MM.1S (cell line): ENCODE data around the gene TOX2.

ENCODE experiments used
- DNase-seq: peaks from one replicate; pipeline ENCODE4 v3.0.0-alpha.2; 2015
- H2AFZ ChIP-seq: fragments of 300-600 bp; sonication (generic); 2 replicates; pipeline ENCODE4 v1.6.0; 2016; ENCODE audit warnings: antibody characterized with exemption, low read length
- H3F3A ChIP-seq: fragments of 300-600 bp; sonication (generic); 2 replicates; pipeline ENCODE4 v1.6.1; 2016; ENCODE audit warnings: mild to moderate bottlenecking, antibody characterized with exemption, low read length, moderate library complexity, mixed read lengths; ENCODE audit not compliant: insufficient read depth
- H3K27ac ChIP-seq: fragments of 300-600 bp; sonication (generic); 2 replicates; pipeline ENCODE4 v1.5.1; 2016; ENCODE audit warnings: mild to moderate bottlenecking, low read length
- H3K27me3 ChIP-seq: fragments of 300-600 bp; sonication (generic); replicated peaks from 2 replicates; pipeline ENCODE4 v1.6.0; 2016; ENCODE audit warnings: low read length; ENCODE audit not compliant: insufficient read depth
- H3K36me3 ChIP-seq: fragments of 300-600 bp; sonication (generic); replicated peaks from 2 replicates; pipeline ENCODE4 v1.6.1; 2016; ENCODE audit warnings: mild to moderate bottlenecking, low read length, mixed read lengths; ENCODE audit not compliant: insufficient read depth
- H3K4me1 ChIP-seq: fragments of 300-600 bp; sonication (generic); 2 replicates; pipeline ENCODE4 v1.6.1; 2016; ENCODE audit warnings: low read length, mixed read lengths
- H3K4me2 ChIP-seq: fragments of 300-600 bp; sonication (generic); 2 replicates; pipeline ENCODE4 v1.6.0; 2016; ENCODE audit warnings: low read depth, low read length
- H3K4me3 ChIP-seq: fragments of 300-600 bp; sonication (generic); 2 replicates; pipeline ENCODE4 v1.5.1; 2016; ENCODE audit warnings: low read length, mixed read lengths
- H3K79me2 ChIP-seq: fragments of 300-600 bp; sonication (generic); 2 replicates; pipeline ENCODE4 v1.6.1; 2016; ENCODE audit warnings: mixed run types, low read length, mixed read lengths
- H3K9ac ChIP-seq: fragments of 300-600 bp; sonication (generic); 2 replicates; pipeline ENCODE4 v1.6.1; 2016; ENCODE audit warnings: low read length, mixed read lengths
- H3K9me2 ChIP-seq: fragments of 300-600 bp; sonication (generic); replicated peaks from 2 replicates; pipeline ENCODE4 v1.6.1; 2016; ENCODE audit warnings: mild to moderate bottlenecking, low read length, mixed read lengths; ENCODE audit not compliant: insufficient read depth
- H3K9me3 ChIP-seq: fragments of 300-600 bp; sonication (generic); replicated peaks from 2 replicates; pipeline ENCODE4 v1.6.1; 2016; ENCODE audit warnings: mild to moderate bottlenecking, low read length, mixed read lengths; ENCODE audit not compliant: insufficient read depth
- H4K20me1 ChIP-seq: fragments of 300-600 bp; sonication (generic); 2 replicates; pipeline ENCODE4 v1.6.1; 2016; ENCODE audit warnings: mild to moderate bottlenecking, low read length, moderate library complexity, mixed read lengths; ENCODE audit not compliant: insufficient read depth
- EZH2 ChIP-seq: fragments of 300-600 bp; sonication (generic); optimal IDR thresholded peaks from 2 replicates; pipeline ENCODE3; 2017; ENCODE audit warnings: low read depth, mild to moderate bottlenecking, antibody characterized with exemption, low read length, mixed read lengths
- EZH2phosphoT487 ChIP-seq: fragments of 300-600 bp; sonication (generic); IDR thresholded peaks from 2 replicates; pipeline ENCODE4 v1.6.1; 2018; ENCODE audit warnings: antibody characterized with exemption, low read length
- TF ChIP-seq, protein P1 (sequence below): fragments of 300-600 bp; sonication (generic); IDR thresholded peaks from 2 replicates; pipeline ENCODE4 v1.5.1; 2016; ENCODE audit warnings: antibody characterized with exemption, low read length, mixed read lengths

TOX2 gene

DNA sequence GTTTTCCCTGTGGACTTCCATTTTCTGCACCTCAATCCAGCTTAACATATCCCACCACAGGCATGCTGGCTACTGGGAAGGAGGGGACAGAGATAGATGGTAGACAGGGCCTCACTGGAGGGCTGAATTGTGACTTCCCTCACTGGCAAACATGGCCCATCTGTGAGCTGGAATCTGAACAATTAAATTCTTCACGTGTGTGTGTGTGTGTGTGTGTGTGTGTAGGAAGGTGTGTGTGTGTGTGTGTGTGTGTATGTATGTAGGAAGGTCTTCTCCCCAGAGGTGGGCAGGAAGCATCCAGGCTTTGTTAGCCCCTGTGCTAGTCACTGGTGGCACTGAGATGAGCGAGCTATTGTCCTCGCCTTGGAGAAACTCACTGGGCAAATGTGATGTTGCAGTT is 5.4 kb upstream of the TOX2 start:
- TF ChIP-seq, protein P1, sequence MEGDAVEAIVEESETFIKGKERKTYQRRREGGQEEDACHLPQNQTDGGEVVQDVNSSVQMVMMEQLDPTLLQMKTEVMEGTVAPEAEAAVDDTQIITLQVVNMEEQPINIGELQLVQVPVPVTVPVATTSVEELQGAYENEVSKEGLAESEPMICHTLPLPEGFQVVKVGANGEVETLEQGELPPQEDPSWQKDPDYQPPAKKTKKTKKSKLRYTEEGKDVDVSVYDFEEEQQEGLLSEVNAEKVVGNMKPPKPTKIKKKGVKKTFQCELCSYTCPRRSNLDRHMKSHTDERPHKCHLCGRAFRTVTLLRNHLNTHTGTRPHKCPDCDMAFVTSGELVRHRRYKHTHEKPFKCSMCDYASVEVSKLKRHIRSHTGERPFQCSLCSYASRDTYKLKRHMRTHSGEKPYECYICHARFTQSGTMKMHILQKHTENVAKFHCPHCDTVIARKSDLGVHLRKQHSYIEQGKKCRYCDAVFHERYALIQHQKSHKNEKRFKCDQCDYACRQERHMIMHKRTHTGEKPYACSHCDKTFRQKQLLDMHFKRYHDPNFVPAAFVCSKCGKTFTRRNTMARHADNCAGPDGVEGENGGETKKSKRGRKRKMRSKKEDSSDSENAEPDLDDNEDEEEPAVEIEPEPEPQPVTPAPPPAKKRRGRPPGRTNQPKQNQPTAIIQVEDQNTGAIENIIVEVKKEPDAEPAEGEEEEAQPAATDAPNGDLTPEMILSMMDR: no peak
- no peak for TF ChIP-seq EZH2phosphoT487
- TF ChIP-seq EZH2: no peak
- H3F3A ChIP-seq: no peaks in the 10 kb centered on the region
- H3K4me1 ChIP-seq: peaks cover 12% of the 10 kb centered on the region
- H3K27me3 ChIP-seq: no peaks in the 10 kb centered on the region
- H3K9ac ChIP-seq: no peak overlapping the region
- no peaks in the 10 kb centered on the region for H3K36me3 ChIP-seq
- no peak overlapping the region for H3K4me3 ChIP-seq
- no peak overlapping the region for H3K27ac ChIP-seq
- no peak overlapping the region for H2AFZ ChIP-seq
- H3K79me2 ChIP-seq: no peaks in the 10 kb centered on the region
- H3K4me2 ChIP-seq: no peak overlapping the region
- DNase-seq: no peak
- no peaks in the 10 kb centered on the region for H3K9me2 ChIP-seq
- H4K20me1 ChIP-seq: no peaks in the 10 kb centered on the region
- H3K9me3 ChIP-seq: no peaks in the 10 kb centered on the region

DNA sequence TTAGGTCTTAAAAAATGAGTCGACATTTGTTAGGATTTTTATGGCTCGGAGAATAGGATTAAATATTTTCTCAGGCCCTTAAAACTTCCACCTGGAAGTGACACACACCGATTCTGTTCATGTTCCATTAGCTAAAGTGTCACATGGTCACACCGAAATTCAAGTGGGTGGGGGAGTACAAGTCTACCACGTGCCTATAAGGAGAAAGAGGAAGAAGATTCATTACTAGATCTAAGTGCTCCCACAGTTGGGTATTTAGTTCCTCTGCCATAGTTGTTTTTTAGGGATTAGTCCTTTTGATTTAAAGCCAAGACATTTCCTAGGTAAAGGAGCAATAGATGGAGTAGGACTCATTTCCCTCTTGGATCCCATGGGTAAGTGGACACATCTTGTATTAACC is 4.9 kb upstream of the TOX2 start:
- Histone ChIP-seq H3K9ac (no peak overlapping the region), H3K36me3 (no peaks in the 10 kb centered on the region), H4K20me1 (no peaks in the 10 kb centered on the region), H3K9me2 (no peaks in the 10 kb centered on the region), H3K9me3 (no peaks in the 10 kb centered on the region), H3K4me2 (no peak overlapping the region), H3F3A (no peaks in the 10 kb centered on the region), H3K79me2 (no peaks in the 10 kb centered on the region), H3K4me3 (no peak overlapping the region), H3K27me3 (no peaks in the 10 kb centered on the region), H3K4me1 (peaks cover 12% of the 10 kb centered on the region), H3K27ac (no peak overlapping the region), H2AFZ (no peak overlapping the region)
- TF ChIP-seq EZH2phosphoT487: no peak
- no peak for TF ChIP-seq EZH2
- TF ChIP-seq, protein P1: no peak
- DNase-seq: no peak

DNA sequence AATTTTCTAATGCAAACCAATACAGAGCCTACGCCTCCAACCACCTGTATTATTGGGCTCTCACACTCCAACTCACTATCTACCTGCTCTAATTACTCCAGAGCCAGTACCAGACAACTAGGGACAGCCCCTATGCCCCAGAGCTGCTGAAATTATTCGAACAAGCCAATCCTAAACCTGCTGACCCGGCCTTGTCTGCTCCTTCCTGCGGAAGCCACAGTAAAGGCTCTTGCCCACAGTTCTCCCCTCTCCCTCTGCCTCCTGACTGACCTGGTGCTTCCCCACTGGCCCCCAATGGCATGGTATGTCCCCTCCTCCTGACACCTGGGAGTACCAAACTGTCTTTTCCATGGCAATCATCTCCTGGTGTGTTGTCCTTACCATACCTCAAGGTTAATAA is 4.1 kb upstream of the TOX2 start:
- H4K20me1 ChIP-seq: no peaks in the 10 kb centered on the region
- no peaks in the 10 kb centered on the region for H3K27me3 ChIP-seq
- H3K4me2 ChIP-seq: peak overlapping the region; percentile 38; the same call in 1 of the 2 replicates
- H3K4me3 ChIP-seq: no peak overlapping the region
- peak overlapping the region; percentile 71 for H2AFZ ChIP-seq
- no peaks in the 10 kb centered on the region for H3K9me3 ChIP-seq
- H3K27ac ChIP-seq: peak overlapping the region; percentile 51; the same call in 1 of the 2 replicates
- H3K9ac ChIP-seq: no peak overlapping the region
- H3K79me2 ChIP-seq: peaks cover 7% of the 10 kb centered on the region
- H3K4me1 ChIP-seq: peaks cover 16% of the 10 kb centered on the region
- TF ChIP-seq EZH2phosphoT487 (no peak), EZH2 (no peak)
- TF ChIP-seq, protein P1: no peak
- peak; percentile 76 for DNase-seq
- H3K36me3 ChIP-seq: no peaks in the 10 kb centered on the region
- no peaks in the 10 kb centered on the region for H3K9me2 ChIP-seq
- H3F3A ChIP-seq: no peaks in the 10 kb centered on the region
